Activated naive CD8-positive, alpha-beta T cell treated with anti-CD3 and anti-CD28 coated beads, Interleukin-2, amount 50 U/mL, for 24 hours (primary cell): ENCODE data around the gene NPPA.

Experiments used
- ATAC-seq: fragments of 150-1000 bp; cut with Tn5 transposase; one replicate; pipeline ENCODE4 v1.10.0; 2021
- DNase-seq: peaks from one replicate; pipeline ENCODE4 v3.0.0; 2021
- H3K27ac Mint-ChIP-seq: one replicate; pipeline ENCODE4 v1.8.0; 2021; ENCODE audit warnings: mild to moderate bottlenecking, mixed read lengths
- H3K27me3 Mint-ChIP-seq: one replicate; pipeline ENCODE4 v1.8.0; 2021; ENCODE audit warnings: mixed read lengths
- H3K36me3 Mint-ChIP-seq: one replicate; pipeline ENCODE4 v1.8.0; 2021; ENCODE audit warnings: low read depth, mixed read lengths
- H3K4me1 Mint-ChIP-seq: one replicate; pipeline ENCODE4 v1.8.0; 2021; ENCODE audit warnings: mixed read lengths
- H3K4me3 Mint-ChIP-seq: one replicate; pipeline ENCODE4 v1.8.0; 2021; ENCODE audit warnings: mild to moderate bottlenecking, moderate library complexity, mixed read lengths
- H3K9me3 Mint-ChIP-seq: one replicate; pipeline ENCODE4 v1.8.0; 2021; ENCODE audit warnings: mixed read lengths

NPPA gene

GRCh38 chr1:11800391-11800755 is 47.2 kb downstream of the NPPA start:
- H3K4me1 Mint-ChIP-seq: peaks cover 35% of the 10 kb centered on the region

GRCh38 chr1:11799896-11800295 is 47.7 kb downstream of the NPPA start:
- ATAC-seq: no peak
- DNase-seq: no peak
- H3K4me3 Mint-ChIP-seq: no peak overlapping the region
- no peak overlapping the region for H3K27ac Mint-ChIP-seq
- peaks cover 30% of the 10 kb centered on the region for H3K4me1 Mint-ChIP-seq
- no peaks in the 10 kb centered on the region for H3K9me3 Mint-ChIP-seq
- no peaks in the 10 kb centered on the region for H3K27me3 Mint-ChIP-seq
- no peaks in the 10 kb centered on the region for H3K36me3 Mint-ChIP-seq

More at GRCh38 chr1:11800391-11800755, 47.2 kb downstream of the NPPA start:
- no peak for DNase-seq
- Mint-ChIP-seq H3K36me3 (no peaks in the 10 kb centered on the region), H3K4me3 (no peak overlapping the region), H3K27me3 (no peaks in the 10 kb centered on the region), H3K9me3 (no peaks in the 10 kb centered on the region), H3K27ac (no peak overlapping the region)
- ATAC-seq: no peak

DNA sequence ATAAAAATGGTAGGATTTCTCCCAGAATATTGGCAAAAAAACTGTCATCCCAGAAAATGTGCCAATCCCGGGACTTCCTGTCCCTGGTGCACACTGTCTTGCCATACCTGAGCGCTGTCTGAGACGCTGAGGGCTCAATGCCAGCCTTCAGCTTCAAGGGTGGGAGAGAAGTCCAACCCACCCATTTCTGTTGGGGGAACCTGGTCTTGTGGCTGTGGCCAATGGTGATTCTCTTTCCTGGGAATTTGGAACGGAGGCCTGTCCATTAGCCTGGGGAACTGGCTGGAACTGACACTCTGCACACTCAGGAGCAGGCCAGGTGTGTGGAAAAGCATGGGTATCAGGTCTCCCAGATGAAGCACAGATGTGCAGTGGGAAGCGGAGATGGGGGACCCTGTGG is 48.5 kb downstream of the NPPA start:
- peaks cover 22% of the 10 kb centered on the region for H3K4me1 Mint-ChIP-seq
- no peak overlapping the region for H3K27ac Mint-ChIP-seq
- ATAC-seq: no peak
- DNase-seq: no peak
- H3K36me3 Mint-ChIP-seq: peaks cover 4% of the 10 kb centered on the region
- no peak overlapping the region for H3K4me3 Mint-ChIP-seq
- no peaks in the 10 kb centered on the region for H3K9me3 Mint-ChIP-seq
- H3K27me3 Mint-ChIP-seq: no peaks in the 10 kb centered on the region

DNA sequence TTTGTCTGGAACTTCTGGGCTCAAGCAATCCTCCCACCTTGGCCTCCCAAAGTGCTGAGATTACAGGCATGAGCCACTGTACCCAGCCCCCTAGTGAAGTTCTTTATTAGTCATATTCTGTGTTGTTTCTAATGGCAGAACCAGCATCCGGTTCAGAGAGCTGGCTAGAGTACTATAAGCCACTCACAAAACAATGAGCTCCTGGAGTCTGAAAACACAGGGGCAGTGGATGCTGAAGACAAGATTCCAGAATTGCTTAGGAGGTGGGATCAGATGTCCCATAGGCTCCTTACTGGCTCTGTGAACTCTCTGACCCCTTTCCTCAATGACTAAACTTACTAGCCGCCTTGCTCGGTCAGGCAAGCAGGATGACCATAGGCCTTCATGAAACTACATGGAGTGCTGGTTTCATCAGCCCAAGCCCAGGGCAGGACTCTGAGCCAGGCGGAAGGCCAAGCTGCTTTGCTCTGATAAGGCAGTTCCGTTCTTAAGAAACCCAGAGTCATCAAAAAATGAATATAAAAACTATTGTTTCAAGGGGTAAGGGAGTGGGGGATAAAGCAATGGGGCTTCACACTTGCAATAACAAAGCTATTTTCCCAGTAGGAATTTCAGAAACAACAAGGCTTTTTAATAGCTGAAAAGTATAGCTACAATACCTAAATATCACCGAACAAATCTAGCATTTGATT is 49.9 kb downstream of the NPPA start:
- H3K9me3 Mint-ChIP-seq: no peaks in the 10 kb centered on the region
- no peak overlapping the region for H3K27ac Mint-ChIP-seq
- ATAC-seq: no peak
- no peaks in the 10 kb centered on the region for H3K27me3 Mint-ChIP-seq
- peaks cover 4% of the 10 kb centered on the region for H3K36me3 Mint-ChIP-seq
- no peak overlapping the region for H3K4me3 Mint-ChIP-seq
- DNase-seq: no peak
- peaks cover 8% of the 10 kb centered on the region for H3K4me1 Mint-ChIP-seq

DNA sequence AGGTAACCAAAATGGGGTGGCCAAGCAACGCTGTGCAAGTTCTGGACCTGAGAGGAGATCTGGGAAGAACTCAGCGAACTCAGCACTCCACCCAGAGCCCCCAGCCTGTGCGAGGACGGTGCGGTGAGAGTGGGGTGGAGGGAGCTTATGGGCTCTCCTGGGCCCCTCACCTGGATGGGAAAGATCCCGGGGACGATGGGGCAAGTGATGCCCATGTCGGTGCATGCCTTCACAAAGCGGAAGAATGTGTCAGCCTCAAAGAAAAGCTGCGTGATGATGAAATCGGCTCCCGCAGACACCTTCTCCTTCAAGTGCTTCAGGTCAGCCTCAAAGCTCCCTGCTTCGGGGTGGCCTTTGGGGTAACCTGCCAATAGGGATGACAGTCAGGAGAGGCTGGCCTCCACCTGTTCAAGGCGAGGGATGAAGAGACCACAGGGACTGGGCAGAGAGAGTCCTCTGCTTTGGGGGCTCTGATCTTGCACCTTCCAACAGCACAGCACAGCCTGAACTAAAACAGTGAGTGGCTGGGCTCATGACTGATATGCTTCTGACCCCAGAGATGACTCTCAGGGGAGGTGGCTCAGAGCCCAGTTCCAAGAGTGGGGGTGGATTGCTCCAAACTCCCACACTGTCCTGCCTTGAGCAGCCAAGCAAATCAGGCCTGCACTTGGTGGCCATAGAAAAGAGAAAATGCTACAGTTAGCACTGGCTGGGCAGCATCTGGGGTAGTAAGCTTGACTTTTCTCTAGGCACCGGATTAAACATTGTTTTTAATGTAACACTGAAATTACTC is 51.4 kb downstream of the NPPA start:
- Mint-ChIP-seq H3K36me3 (peaks cover 4% of the 10 kb centered on the region), H3K27me3 (no peaks in the 10 kb centered on the region), H3K4me1 (no peaks in the 10 kb centered on the region), H3K9me3 (no peaks in the 10 kb centered on the region), H3K4me3 (no peak overlapping the region), H3K27ac (no peak overlapping the region)
- no peak for DNase-seq
- ATAC-seq: no peak
